ENCODE data around the gene PTPRN2. TPM values are rescaled to one million over a fixed set of nuclear protein-coding genes. Genes with fewer than 3 reads are reported as not detected.

PTPRN2 gene
- total RNA-seq, 1 experiment from 2014 or later = 1.7 TPM

GRCh38 chr7:158264881-158265742 is 322.5 kb downstream of the PTPRN2 start:
- DNase-seq = no peak
- H3K27me3 ChIP-seq (ENCODE audit: low read length) = no peaks in the 10 kb centered on the region
- no peak overlapping the region for H3K27ac ChIP-seq (ENCODE audit: low read length)
- H3K9ac ChIP-seq (ENCODE audit: low read length) = no peak overlapping the region
- no peak overlapping the region for H3K4me2 ChIP-seq (ENCODE audit: low read depth, low read length, poor library complexity, severe bottlenecking)
- no peak overlapping the region for H3K4me3 ChIP-seq (ENCODE audit: low read length)
- H4K20me1 ChIP-seq (ENCODE audit: insufficient read depth, low read depth, low read length) = no peaks in the 10 kb centered on the region
- no peaks in the 10 kb centered on the region; the same call in 1 of the 2 replicates for H3K9me3 ChIP-seq (ENCODE audit: low read length)
- no peaks in the 10 kb centered on the region for H3K4me1 ChIP-seq (ENCODE audit: low read length)
- H3K79me2 ChIP-seq (ENCODE audit: low read length) = no peaks in the 10 kb centered on the region
- no peaks in the 10 kb centered on the region for H3K9me2 ChIP-seq (replicated peaks; ENCODE audit: insufficient read depth, low read length)
- H2AFZ ChIP-seq (ENCODE audit: low read length) = no peak overlapping the region
- no peaks in the 10 kb centered on the region for H3K36me3 ChIP-seq (ENCODE audit: insufficient read depth, low read length)

DNA sequence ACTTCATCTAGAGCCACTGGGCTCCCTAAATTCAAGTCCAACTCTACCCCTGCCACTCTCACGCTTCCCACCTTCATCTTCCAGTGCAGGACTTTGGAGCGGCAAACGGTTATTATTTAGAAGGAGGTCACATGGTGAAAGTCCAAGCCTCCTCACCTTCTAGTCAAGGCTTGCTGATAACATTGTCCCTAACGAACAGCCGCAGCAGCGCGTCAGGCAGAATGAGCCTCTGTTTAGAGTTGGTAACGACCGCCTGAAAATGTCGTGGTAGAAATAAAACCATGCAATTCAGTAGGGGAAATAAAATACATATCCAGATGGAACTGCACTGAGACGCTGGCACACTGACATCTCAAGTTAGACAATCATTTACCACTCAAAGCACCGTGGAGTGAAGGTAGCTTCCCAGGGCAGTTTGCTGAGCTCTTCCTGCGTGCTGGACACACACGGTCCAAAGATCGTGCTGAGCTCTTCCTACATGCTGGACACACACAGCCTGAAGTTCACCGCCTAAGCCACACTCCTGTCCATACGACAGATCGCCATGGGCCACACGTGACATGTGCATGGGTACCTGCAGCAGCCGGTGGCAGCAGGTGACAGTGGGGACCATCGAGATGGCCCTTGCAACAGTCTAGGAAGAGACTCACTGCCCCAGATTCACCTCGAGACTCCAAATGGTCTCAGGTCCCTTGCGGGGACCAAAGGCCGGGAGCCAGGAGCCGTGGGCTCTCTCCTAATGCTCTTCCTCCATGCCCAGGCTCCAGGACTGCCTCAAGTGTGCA is 323.5 kb downstream of the PTPRN2 start:
- no peak for DNase-seq
- Histone ChIP-seq H3K9ac (ENCODE audit: low read length) (no peak overlapping the region), H3K9me3 (ENCODE audit: low read length) (no peaks in the 10 kb centered on the region; the same call in 1 of the 2 replicates)

GRCh38 chr7:158263110-158263963 is 324.3 kb downstream of the PTPRN2 start:
- no peak overlapping the region for H3K4me2 ChIP-seq (ENCODE audit: low read depth, low read length, poor library complexity, severe bottlenecking)
- no peaks in the 10 kb centered on the region for H4K20me1 ChIP-seq (ENCODE audit: insufficient read depth, low read depth, low read length)
- H3K4me3 ChIP-seq (ENCODE audit: low read length) = no peak overlapping the region
- H3K9ac ChIP-seq (ENCODE audit: low read length) = no peak overlapping the region
- no peaks in the 10 kb centered on the region; the same call in 1 of the 2 replicates for H3K9me3 ChIP-seq (ENCODE audit: low read length)
- H3K36me3 ChIP-seq (ENCODE audit: insufficient read depth, low read length) = no peaks in the 10 kb centered on the region
- H2AFZ ChIP-seq (ENCODE audit: low read length) = no peak overlapping the region
- H3K79me2 ChIP-seq (ENCODE audit: low read length) = no peaks in the 10 kb centered on the region
- no peaks in the 10 kb centered on the region for H3K4me1 ChIP-seq (ENCODE audit: low read length)
- no peaks in the 10 kb centered on the region for H3K27me3 ChIP-seq (ENCODE audit: low read length)
- no peak for DNase-seq
- H3K27ac ChIP-seq (ENCODE audit: low read length) = no peak overlapping the region
- no peaks in the 10 kb centered on the region for H3K9me2 ChIP-seq (replicated peaks; ENCODE audit: insufficient read depth, low read length)

More for the DNA sequence above, 323.5 kb downstream of the PTPRN2 start:
- Histone ChIP-seq H3K9me2 (replicated peaks; ENCODE audit: insufficient read depth, low read length) (no peaks in the 10 kb centered on the region), H3K27me3 (ENCODE audit: low read length) (no peaks in the 10 kb centered on the region), H2AFZ (ENCODE audit: low read length) (no peak overlapping the region), H3K36me3 (ENCODE audit: insufficient read depth, low read length) (no peaks in the 10 kb centered on the region), H3K4me2 (ENCODE audit: low read depth, low read length, poor library complexity, severe bottlenecking) (no peak overlapping the region), H3K79me2 (ENCODE audit: low read length) (no peaks in the 10 kb centered on the region), H3K27ac (ENCODE audit: low read length) (no peak overlapping the region), H3K4me3 (ENCODE audit: low read length) (no peak overlapping the region), H3K4me1 (ENCODE audit: low read length) (no peaks in the 10 kb centered on the region), H4K20me1 (ENCODE audit: insufficient read depth, low read depth, low read length) (no peaks in the 10 kb centered on the region)

DNA sequence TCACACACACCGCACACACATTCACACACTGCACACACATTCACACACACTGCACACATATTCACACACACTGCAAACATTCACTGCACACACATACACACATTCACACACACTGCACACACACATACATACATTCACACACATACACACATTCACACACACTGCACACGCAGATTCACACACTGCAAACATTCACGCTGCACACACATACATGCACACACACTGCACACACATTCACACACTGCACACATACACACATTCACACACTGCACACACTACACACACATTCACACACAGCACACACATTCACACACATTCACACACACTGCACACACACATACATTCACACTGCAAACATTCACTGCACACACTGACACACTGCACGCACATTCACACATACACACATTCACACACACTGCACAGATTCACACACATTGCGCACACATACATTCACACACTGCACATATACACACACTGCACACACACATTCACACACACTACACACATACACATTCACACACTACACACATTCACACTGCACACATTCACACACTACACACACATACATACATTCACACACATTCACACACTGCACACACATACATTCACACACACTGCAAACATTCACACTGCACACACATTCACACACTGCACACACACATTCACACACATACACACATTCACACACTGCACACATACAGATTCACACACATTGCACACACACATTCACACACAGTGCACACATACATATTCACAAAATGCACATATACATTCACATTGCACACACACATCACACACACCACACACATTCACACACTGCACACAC is 325.1 kb downstream of the PTPRN2 start:
- H2AFZ ChIP-seq (ENCODE audit: low read length) = no peak overlapping the region
- H3K4me3 ChIP-seq (ENCODE audit: low read length) = no peak overlapping the region
- no peak overlapping the region for H3K4me2 ChIP-seq (ENCODE audit: low read depth, low read length, poor library complexity, severe bottlenecking)
- H3K9me2 ChIP-seq (replicated peaks; ENCODE audit: insufficient read depth, low read length) = no peaks in the 10 kb centered on the region
- H3K27ac ChIP-seq (ENCODE audit: low read length) = no peak overlapping the region
- H3K4me1 ChIP-seq (ENCODE audit: low read length) = no peaks in the 10 kb centered on the region
- H3K36me3 ChIP-seq (ENCODE audit: insufficient read depth, low read length) = no peaks in the 10 kb centered on the region
- no peak overlapping the region for H3K9ac ChIP-seq (ENCODE audit: low read length)
- H3K9me3 ChIP-seq (ENCODE audit: low read length) = no peaks in the 10 kb centered on the region; the same call in 1 of the 2 replicates
- DNase-seq = no peak
- no peaks in the 10 kb centered on the region for H4K20me1 ChIP-seq (ENCODE audit: insufficient read depth, low read depth, low read length)
- H3K27me3 ChIP-seq (ENCODE audit: low read length) = no peaks in the 10 kb centered on the region
- no peaks in the 10 kb centered on the region for H3K79me2 ChIP-seq (ENCODE audit: low read length)

DNA sequence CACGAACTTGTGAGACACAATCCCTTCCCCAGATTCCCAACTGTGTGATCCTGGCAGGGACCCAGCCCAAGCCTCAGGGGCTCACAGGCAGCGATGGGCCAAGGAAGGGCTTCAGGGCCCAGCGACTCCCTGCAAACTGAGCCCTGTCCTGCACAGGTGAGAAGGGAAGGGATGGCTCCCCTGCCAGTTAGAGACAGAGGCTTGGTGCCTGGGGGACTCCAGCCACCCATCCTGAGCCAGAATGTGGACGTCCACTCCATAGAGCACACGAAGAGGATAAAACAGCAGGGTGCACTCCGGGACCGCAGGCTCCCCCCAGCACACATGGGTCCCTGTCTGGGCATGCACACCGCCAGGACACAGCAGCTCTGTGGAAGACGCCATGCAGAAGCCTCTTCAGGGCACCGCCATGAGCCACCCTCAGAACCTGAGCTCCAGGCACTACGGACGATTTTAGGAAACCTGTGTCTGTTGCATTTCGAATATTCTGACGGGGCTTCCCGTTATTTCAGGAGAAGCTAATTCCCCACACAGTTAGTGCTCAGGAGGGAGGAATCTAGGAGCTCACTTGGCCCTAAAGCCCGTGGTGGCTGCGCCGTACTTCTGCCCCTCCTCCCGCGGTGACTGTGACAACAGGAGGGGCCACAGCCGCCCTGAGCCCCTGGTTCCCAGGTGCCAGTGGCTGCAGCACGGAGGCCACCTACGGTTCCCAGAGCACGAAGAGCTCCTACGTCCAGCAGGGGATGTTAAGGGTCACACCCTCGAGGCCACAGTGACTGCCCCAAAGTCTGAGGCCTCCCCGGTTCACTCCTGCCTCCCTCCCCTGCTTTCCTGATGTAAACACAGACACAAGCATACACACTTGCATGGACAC is 326.0 kb downstream of the PTPRN2 start:
- Histone ChIP-seq H3K27me3 (ENCODE audit: low read length) (no peaks in the 10 kb centered on the region), H2AFZ (ENCODE audit: low read length) (no peak overlapping the region), H3K9me2 (replicated peaks; ENCODE audit: insufficient read depth, low read length) (no peaks in the 10 kb centered on the region), H3K36me3 (ENCODE audit: insufficient read depth, low read length) (no peaks in the 10 kb centered on the region), H3K79me2 (ENCODE audit: low read length) (no peaks in the 10 kb centered on the region), H3K4me2 (ENCODE audit: low read depth, low read length, poor library complexity, severe bottlenecking) (no peak overlapping the region), H3K4me1 (ENCODE audit: low read length) (no peaks in the 10 kb centered on the region), H3K9ac (ENCODE audit: low read length) (no peak overlapping the region), H4K20me1 (ENCODE audit: insufficient read depth, low read depth, low read length) (no peaks in the 10 kb centered on the region), H3K4me3 (ENCODE audit: low read length) (no peak overlapping the region), H3K9me3 (ENCODE audit: low read length) (no peaks in the 10 kb centered on the region; the same call in 1 of the 2 replicates), H3K27ac (ENCODE audit: low read length) (no peak overlapping the region)
- DNase-seq = no peak

DNA sequence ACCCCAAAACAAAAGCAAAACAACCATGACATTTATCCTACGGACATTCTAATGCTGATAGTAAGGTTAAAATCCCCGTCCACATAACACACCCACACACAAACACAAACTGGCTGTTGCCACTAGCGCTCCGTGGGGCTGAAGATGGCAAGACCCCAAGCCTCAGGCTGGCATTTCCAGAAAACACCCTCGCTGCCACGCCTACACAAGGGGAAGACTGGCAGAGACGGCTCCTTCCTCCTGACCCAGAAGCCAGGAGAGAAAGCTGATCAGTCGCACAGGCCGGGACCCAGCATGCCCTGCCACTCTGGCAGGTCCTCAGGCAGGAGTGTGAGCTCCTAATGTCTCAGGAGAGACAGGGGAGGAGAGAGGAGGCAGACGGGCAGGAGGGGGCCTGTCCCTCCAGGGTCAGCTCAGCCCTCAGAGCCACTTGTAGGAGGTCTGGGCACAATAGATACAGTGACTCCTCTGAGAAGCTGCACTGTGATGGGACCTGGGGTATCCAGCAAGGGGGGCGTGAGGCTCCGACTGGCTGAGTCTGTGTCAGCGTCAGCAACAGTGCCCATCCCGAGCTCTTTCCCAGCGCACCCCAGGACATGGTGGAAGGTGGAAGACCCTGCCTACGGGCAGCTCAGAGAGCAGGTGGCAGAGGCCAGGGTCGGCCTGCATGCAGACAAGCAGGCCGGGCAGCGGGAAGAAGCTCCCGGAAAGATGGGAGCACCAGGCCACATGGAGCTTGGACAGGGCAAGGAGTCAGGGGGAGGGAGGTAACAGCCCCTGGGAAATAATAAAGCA is 326.9 kb downstream of the PTPRN2 start:
- no peaks in the 10 kb centered on the region for H3K36me3 ChIP-seq (ENCODE audit: insufficient read depth, low read length)
- no peaks in the 10 kb centered on the region for H3K79me2 ChIP-seq (ENCODE audit: low read length)
- H3K4me1 ChIP-seq (ENCODE audit: low read length) = no peaks in the 10 kb centered on the region
- H4K20me1 ChIP-seq (ENCODE audit: insufficient read depth, low read depth, low read length) = no peaks in the 10 kb centered on the region
- no peak overlapping the region for H3K9ac ChIP-seq (ENCODE audit: low read length)
- no peaks in the 10 kb centered on the region for H3K9me2 ChIP-seq (replicated peaks; ENCODE audit: insufficient read depth, low read length)
- no peaks in the 10 kb centered on the region; the same call in 1 of the 2 replicates for H3K9me3 ChIP-seq (ENCODE audit: low read length)
- no peaks in the 10 kb centered on the region for H3K27me3 ChIP-seq (ENCODE audit: low read length)
- DNase-seq = no peak
- no peak overlapping the region for H3K27ac ChIP-seq (ENCODE audit: low read length)
- H3K4me2 ChIP-seq (ENCODE audit: low read depth, low read length, poor library complexity, severe bottlenecking) = no peak overlapping the region
- no peak overlapping the region for H2AFZ ChIP-seq (ENCODE audit: low read length)
- H3K4me3 ChIP-seq (ENCODE audit: low read length) = no peak overlapping the region
